Aortic smooth muscle cell (primary cell): ENCODE measurements around the gene CDC45. TPM values are rescaled to one million over a fixed set of nuclear protein-coding genes. Genes with fewer than 3 reads are reported as not detected.

Experiments
- total RNA-seq: library from RNA; depleted of rRNA; stranded (reverse); fragments of >200 nt; gene quantifications from 2 replicates; pipeline ENCODE4 v1.2.3, GENCODE V29; 2014

CDC45 gene, protein sequence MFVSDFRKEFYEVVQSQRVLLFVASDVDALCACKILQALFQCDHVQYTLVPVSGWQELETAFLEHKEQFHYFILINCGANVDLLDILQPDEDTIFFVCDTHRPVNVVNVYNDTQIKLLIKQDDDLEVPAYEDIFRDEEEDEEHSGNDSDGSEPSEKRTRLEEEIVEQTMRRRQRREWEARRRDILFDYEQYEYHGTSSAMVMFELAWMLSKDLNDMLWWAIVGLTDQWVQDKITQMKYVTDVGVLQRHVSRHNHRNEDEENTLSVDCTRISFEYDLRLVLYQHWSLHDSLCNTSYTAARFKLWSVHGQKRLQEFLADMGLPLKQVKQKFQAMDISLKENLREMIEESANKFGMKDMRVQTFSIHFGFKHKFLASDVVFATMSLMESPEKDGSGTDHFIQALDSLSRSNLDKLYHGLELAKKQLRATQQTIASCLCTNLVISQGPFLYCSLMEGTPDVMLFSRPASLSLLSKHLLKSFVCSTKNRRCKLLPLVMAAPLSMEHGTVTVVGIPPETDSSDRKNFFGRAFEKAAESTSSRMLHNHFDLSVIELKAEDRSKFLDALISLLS
- total RNA-seq = 11.2 and 23.9 TPM in 2 replicates

DNA sequence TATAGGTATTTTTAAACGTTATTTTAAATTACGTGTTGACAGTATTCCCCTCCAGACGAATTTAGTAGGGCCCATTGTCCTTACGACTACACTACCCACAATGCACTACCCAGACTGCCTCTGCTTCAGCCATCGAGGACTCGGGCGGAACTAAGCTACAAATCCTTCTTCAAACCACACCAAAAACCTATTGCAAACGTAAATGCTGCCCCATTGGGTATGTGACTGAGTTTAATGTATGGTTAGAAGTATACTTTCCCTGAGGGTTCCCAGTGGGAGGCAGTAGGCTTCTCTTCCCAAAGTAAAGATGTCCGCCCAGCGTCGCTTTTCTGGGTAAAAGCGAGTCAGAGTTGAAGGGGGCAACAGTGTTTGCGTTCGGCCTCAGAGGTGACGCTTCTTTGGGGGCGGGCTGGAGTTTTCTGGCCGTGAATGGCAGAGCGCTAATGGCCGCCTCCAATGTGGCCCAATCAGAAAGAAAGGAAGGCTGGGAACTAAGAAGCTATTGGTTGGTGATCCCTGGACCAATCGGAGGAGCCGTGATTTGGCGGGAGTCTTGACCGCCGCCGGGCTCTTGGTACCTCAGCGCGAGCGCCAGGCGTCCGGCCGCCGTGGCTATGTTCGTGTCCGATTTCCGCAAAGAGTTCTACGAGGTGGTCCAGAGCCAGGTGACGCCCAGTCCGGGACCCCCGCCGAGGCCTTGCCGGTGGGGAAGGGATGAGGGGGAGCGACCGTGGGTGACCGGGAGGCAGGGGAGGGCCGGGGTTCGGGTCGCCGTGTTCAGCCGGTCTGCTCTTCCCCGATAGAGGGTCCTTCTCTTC, at the start of gene CDC45:
Gene CDC45, plus strand, starts transcription at position 566 of the 818 bp plus-strand sequence. Its CDS starts 49 bp downstream, at position 615.

GRCh38 chr22:19431649-19432132, 48.0 kb upstream of the CDC45 start, which contains the start of gene HIRA:
TSS of gene HIRA (minus strand) at chr22:19431733. CDS start at chr22:19431476, 257 bp downstream.

GRCh38 chr22:19432133-19432851, 47.4 kb upstream of the CDC45 start, which contains the start of gene MRPL40:
TSS of gene MRPL40 (plus strand) at chr22:19432545. CDS start at chr22:19432555, 10 bp downstream.

DNA sequence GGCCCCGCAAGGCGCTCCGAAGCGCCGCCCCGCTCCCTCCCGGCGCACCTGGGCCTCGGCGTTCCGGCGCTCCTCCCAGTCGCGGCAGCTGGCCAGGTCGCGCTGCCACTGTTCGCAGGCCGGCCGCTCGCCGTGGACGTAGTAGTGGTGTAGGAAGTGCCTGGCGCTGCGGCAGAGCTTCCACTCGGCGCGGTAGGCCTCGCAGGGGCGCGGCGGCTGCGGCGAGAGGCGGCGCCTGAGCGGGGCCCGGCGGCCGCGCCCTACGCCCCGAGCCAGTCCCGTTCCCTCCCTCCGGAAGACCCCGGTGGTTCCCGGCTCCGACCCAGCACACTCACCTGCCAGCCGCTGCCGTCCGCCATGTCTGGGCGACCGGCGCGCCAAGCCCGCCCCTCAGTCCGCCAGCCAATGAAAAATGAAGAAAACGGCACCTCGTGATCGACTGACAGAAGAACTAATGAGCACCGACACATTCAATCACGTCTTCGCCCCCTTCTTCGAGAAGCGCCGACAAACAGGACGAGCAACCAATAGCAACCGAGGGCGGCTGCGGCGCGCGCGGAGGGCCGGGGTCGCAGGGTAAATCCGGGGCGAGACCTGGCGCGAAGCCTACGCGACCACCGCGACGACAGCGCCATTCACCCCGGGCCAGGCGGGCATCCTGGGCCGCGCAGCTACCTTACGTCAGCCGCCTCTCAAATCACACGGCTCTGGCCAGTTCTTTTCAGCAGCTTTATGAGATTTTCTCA, 32.2 kb upstream of the CDC45 start, which contains the start of gene C22orf39:
Gene C22orf39, minus strand, starts transcription at position 382 of the 746 bp plus-strand sequence. Its CDS starts 23 bp downstream, at position 359.

DNA sequence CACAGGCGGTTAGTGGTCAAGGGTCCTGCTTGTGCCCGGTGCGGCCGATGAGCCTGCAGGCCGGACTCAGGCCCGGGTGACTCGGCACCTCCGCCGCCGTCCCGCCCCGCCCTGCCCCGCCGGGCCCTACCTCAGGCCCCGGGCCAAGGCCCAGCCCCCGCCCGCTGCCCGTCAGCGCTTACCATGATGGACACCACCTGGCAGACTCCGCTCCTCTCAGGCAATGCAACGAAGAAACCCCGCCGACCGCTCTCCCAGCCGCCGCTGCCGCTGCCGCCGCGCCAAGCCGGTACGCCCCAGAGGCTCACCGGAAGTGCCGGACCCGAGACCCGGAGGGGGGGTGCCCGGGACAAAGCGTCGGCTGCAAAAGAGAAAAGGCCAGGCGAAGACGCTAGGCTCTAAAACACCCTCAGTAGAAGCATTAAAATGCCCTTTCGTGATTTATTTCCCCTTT, 792 bp upstream of the CDC45 start, which contains the start of gene UFD1:
Gene UFD1, minus strand, starts transcription at position 293 of the 454 bp plus-strand sequence. Its CDS starts 108 bp downstream, at position 185.

DNA sequence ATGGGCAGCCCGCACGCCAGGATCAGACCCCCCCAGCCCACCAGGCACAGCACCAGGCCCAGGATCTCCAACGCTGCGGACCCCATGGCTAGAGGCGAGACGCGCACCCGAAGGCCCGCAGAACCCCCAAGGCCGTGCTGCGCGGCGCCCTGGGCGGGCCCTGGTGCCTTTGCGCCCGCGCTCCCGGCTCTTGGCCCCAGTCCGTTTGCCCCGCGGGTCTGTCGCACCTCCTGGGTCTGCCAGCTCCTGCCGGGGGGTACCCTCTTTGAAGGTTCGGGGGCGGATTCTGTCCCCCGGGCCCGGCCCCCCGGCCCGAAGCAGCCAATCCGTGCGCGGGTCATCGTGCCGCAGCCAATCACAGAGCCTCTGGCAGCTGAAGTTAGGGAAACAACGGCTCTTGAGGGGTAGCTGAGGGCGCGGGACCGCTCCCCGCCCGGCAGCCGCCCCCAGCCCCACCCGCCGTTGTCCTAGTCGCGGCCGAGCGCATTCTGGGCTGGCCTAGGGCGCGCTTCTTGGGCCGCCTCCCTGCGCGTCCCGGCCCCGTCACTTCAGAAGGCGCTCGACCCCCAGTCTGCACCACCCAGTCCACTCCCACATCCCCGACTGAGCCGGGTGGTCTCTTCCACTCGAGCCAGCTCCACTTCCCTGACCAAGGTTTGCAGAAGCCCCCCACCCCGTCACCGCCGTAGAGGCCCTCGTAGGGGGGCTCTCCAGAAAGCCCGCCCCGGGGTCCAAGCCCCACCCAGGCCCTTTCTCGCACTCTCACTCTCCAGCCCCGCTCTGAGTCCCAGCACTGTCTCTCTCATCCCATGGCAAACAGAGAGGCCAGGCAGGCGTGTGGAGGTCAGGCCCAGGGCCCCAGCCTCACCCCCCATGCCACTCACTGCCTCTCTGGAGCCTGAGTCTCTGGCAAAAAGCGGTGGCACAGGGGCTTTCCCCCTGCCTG, 44.7 kb downstream of the CDC45 start, which contains the start of gene CLDN5:
Gene CLDN5, minus strand, starts transcription at position 241 of the 946 bp plus-strand sequence. Its CDS starts 155 bp downstream, at position 86.

Other genes with a start within 250 kb of the CDC45 start
- gene CLTCL1, start 188.2 kb upstream of the CDC45 start, total RNA-seq = 3.7 and 5.1 TPM in 2 replicates
- 17.2 and 17.7 TPM in 2 replicates for gene HIRA, start 48.2 kb upstream of the CDC45 start, total RNA-seq
- 49.0 and 50.3 TPM in 2 replicates for gene MRPL40, start 47.4 kb upstream of the CDC45 start, total RNA-seq
- 15.9 and 23.4 TPM in 2 replicates for gene C22orf39, start 32.2 kb upstream of the CDC45 start, total RNA-seq
- gene UFD1, start 727 bp upstream of the CDC45 start, total RNA-seq = 85.9 and 101 TPM in 2 replicates
- gene CLDN5, start 44.5 kb downstream of the CDC45 start, total RNA-seq = 7.7 and 17.2 TPM in 2 replicates
- gene SEPTIN5, start 234.6 kb downstream of the CDC45 start, total RNA-seq = 25.6 and 30.7 TPM in 2 replicates
- gene GP1BB, start 243.6 kb downstream of the CDC45 start, total RNA-seq = 1.6 and 2.1 TPM in 2 replicates